PC-3 (cell line): ENCODE measurements around the gene GGACT.

Experiments
- EZH2 ChIP-seq: fragments of 300-600 bp; sonication (generic); IDR thresholded peaks from one replicate; pipeline ENCODE4 v1.6.1; 2017; ENCODE audit warnings: antibody characterized with exemption, mild to moderate bottlenecking, low read length; ENCODE audit not compliant: unreplicated experiment
- TF ChIP-seq, protein P1 (sequence below): fragments of 300-600 bp; sonication (generic); conservative IDR thresholded peaks from 2 replicates; pipeline ENCODE4 v1.5.1; 2017; ENCODE audit warnings: antibody characterized with exemption, low read depth, mild to moderate bottlenecking, low read length

DNA sequence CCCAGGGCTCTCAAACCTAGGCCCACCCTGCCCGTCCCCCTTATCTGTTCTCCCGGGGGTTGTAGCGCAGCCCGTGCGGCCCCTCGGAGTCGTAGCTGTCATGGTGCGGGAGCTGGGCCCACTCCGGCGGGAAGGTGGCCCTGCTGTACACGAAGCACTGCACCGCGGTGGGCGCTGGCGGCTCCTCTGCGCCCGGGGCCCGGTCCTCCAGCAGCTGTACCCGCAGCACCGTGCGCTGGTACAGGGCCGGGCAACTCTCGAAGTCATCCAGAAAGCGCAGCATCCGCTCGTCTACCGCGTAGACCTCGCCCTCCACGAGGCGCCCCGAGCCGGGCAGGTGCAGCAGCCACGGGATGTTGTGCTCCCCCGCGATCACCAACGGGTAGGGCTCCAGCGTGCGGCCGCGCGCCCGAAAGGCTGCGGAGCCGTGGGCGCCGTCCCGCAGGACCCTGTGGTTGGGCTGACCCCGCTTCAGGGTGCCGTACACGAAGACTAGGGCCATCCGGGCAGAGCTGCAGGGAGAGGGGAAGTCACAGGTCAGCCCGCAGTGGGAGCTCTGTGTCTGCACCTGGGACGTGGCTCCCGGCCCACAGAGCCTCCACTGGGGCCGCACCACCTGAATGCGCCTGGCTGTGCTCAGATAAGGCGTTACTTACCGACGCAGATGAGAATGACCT, 56.4 kb downstream of the GGACT start:
- TF ChIP-seq, protein P1, sequence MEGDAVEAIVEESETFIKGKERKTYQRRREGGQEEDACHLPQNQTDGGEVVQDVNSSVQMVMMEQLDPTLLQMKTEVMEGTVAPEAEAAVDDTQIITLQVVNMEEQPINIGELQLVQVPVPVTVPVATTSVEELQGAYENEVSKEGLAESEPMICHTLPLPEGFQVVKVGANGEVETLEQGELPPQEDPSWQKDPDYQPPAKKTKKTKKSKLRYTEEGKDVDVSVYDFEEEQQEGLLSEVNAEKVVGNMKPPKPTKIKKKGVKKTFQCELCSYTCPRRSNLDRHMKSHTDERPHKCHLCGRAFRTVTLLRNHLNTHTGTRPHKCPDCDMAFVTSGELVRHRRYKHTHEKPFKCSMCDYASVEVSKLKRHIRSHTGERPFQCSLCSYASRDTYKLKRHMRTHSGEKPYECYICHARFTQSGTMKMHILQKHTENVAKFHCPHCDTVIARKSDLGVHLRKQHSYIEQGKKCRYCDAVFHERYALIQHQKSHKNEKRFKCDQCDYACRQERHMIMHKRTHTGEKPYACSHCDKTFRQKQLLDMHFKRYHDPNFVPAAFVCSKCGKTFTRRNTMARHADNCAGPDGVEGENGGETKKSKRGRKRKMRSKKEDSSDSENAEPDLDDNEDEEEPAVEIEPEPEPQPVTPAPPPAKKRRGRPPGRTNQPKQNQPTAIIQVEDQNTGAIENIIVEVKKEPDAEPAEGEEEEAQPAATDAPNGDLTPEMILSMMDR: no peak
- no peak for TF ChIP-seq EZH2
